Measurements from ENCODE around the gene CCR5AS.

Gene CCR5AS

DNA sequence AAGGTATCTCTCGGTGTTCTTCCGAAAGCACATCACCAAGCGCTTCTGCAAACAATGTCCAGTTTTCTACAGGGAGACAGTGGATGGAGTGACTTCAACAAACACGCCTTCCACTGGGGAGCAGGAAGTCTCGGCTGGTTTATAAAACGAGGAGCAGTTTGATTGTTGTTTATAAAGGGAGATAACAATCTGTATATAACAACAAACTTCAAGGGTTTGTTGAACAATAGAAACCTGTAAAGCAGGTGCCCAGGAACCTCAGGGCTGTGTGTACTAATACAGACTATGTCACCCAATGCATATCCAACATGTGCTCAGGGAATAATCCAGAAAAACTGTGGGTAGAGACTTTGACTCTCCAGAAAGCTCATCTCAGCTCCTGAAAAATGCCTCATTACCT is 48.4 kb downstream of the CCR5AS start:
- DNase-seq (ENCODE audit: low spot score) = no peak
- 64% methylated on average over 6 of the region's 6 CpGs for WGBS
- Histone ChIP-seq H3K27me3 (replicated peaks; ENCODE audit: insufficient read depth) (no peaks in the 10 kb centered on the region), H3K36me3 (no peaks in the 10 kb centered on the region), H3K4me3 (no peak overlapping the region), H3K4me1 (replicated peaks) (no peaks in the 10 kb centered on the region), H3K9me3 (no peaks in the 10 kb centered on the region), H3K27ac (no peak overlapping the region)
- TF ChIP-seq POLR2A (IDR thresholded peaks at IDR 0.05) (no peak), POLR2AphosphoS5 (IDR thresholded peaks at IDR 0.05) (peak; percentile 35)
- TF ChIP-seq, protein P1, sequence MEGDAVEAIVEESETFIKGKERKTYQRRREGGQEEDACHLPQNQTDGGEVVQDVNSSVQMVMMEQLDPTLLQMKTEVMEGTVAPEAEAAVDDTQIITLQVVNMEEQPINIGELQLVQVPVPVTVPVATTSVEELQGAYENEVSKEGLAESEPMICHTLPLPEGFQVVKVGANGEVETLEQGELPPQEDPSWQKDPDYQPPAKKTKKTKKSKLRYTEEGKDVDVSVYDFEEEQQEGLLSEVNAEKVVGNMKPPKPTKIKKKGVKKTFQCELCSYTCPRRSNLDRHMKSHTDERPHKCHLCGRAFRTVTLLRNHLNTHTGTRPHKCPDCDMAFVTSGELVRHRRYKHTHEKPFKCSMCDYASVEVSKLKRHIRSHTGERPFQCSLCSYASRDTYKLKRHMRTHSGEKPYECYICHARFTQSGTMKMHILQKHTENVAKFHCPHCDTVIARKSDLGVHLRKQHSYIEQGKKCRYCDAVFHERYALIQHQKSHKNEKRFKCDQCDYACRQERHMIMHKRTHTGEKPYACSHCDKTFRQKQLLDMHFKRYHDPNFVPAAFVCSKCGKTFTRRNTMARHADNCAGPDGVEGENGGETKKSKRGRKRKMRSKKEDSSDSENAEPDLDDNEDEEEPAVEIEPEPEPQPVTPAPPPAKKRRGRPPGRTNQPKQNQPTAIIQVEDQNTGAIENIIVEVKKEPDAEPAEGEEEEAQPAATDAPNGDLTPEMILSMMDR (IDR thresholded peaks at IDR 0.05) = no peak
- intact Hi-C loops (cut with DNase I) = no loop called here

DNA sequence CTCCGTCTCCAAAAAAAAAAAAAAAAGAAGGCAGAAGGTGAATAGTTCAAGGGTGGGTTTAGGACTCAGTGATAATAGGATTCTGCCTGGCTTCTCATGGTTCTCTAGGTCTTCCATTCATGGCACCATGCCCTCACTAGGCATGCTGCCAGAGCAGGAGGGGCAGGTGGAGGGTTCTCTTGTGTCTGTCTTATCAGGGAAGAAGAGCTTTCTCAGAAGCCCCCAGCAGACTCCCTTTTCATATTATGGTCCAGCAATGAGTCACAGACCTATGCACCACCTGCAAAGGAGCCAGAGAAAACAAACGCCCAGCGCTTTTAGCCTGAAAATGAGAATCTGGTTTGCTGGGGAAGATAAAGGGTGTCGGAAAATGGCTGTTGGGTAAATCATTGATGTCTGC is 50.0 kb downstream of the CCR5AS start:
- no peaks in the 10 kb centered on the region for H3K36me3 ChIP-seq
- 85% methylated on average over 4 of the region's 4 CpGs for WGBS
- TF ChIP-seq, protein P1 (IDR thresholded peaks at IDR 0.05) = no peak
- no peak for TF ChIP-seq POLR2AphosphoS5 (IDR thresholded peaks at IDR 0.05)
- no peak for TF ChIP-seq POLR2A (IDR thresholded peaks at IDR 0.05)
- intact Hi-C loops (cut with DNase I) = no loop called here
- no peak for DNase-seq (ENCODE audit: low spot score)
- H3K4me1 ChIP-seq (replicated peaks) = no peaks in the 10 kb centered on the region
- H3K4me3 ChIP-seq = no peak overlapping the region
- no peaks in the 10 kb centered on the region for H3K9me3 ChIP-seq
- H3K27ac ChIP-seq = no peak overlapping the region
- H3K27me3 ChIP-seq (replicated peaks; ENCODE audit: insufficient read depth) = no peaks in the 10 kb centered on the region

DNA sequence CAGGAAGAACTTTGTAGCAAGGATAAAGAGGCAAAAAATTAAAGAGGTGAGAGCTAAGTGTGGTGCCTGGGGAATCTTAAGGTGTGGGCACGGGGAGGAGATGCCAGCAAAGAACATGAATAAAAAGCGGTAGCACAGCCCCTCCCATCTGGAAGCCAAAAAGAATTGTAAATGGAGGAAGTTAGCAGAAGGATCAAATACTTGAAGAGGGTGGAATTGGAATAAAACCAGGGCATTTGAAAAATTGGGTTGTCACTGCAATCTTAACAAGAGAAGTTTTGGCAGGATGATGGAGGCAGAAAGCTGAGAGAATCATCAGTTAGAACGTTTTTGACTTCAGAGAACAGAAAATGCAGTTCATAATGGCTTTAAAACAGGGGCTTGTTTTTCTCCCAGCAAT is 50.6 kb downstream of the CCR5AS start:
- Histone ChIP-seq H3K27ac (no peak overlapping the region), H3K4me3 (no peak overlapping the region), H3K36me3 (no peaks in the 10 kb centered on the region), H3K4me1 (replicated peaks) (no peaks in the 10 kb centered on the region), H3K27me3 (replicated peaks; ENCODE audit: insufficient read depth) (no peaks in the 10 kb centered on the region), H3K9me3 (no peaks in the 10 kb centered on the region)
- TF ChIP-seq, protein P1 (IDR thresholded peaks at IDR 0.05) = no peak
- TF ChIP-seq POLR2AphosphoS5 (IDR thresholded peaks at IDR 0.05) (no peak), POLR2A (IDR thresholded peaks at IDR 0.05) (no peak)
- no peak for DNase-seq (ENCODE audit: low spot score)
- WGBS = 24% methylated on average over 3 of the region's 3 CpGs
- intact Hi-C loops (cut with DNase I) = no loop called here

DNA sequence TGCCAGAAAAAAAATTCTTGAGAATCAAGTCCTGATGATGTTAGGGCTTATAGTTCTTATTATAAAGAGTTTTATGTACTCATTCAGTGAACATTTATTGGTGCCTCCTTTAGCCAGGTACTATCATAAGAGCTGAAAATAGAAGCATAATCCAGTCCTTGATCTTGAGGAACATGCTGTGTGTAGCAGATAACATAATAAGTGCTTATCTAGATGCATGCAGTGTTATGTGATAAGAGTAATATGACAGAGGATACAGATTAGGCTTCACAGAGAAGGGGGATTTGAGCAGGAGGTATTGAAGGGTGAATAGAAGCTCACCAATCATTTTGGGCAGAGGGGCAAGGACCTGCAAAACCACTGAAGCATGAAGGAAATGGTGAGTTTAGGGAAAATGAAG is 51.9 kb downstream of the CCR5AS start:
- H3K4me1 ChIP-seq (replicated peaks) = no peaks in the 10 kb centered on the region
- H3K27me3 ChIP-seq (replicated peaks; ENCODE audit: insufficient read depth) = no peaks in the 10 kb centered on the region
- intact Hi-C loops (cut with DNase I) = no loop called here
- no peak overlapping the region for H3K27ac ChIP-seq
- DNase-seq (ENCODE audit: low spot score) = no peak
- H3K4me3 ChIP-seq = no peak overlapping the region
- no peaks in the 10 kb centered on the region for H3K36me3 ChIP-seq
- H3K9me3 ChIP-seq = no peaks in the 10 kb centered on the region
- TF ChIP-seq POLR2A (IDR thresholded peaks at IDR 0.05) (no peak), POLR2AphosphoS5 (IDR thresholded peaks at IDR 0.05) (no peak)
- TF ChIP-seq, protein P1 (IDR thresholded peaks at IDR 0.05) = no peak

DNA sequence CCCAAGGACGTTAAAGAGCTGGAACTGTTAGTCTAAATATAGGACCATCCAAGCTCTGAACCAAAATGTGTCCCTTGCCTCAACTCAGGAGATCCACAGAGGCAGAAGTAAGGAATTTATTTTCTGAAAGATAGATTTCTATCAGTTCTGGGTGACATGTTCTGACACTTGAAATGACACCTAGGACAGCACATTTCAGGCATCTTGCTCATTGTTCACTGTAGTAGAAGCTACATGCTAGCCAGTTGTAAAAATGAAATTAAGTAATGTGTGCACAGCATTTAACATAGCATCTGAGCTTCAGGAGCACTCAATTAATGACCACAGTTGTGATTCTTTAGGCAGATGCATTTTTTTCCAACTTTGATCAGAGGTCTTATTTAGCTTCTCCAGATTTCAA is 52.4 kb downstream of the CCR5AS start:
- Histone ChIP-seq H3K27ac (no peak overlapping the region), H3K9me3 (no peaks in the 10 kb centered on the region), H3K4me1 (replicated peaks) (no peaks in the 10 kb centered on the region), H3K36me3 (no peaks in the 10 kb centered on the region), H3K4me3 (no peak overlapping the region), H3K27me3 (replicated peaks; ENCODE audit: insufficient read depth) (peaks cover 4% of the 10 kb centered on the region)
- WGBS = 43% methylated on average over 1 of the region's 1 CpG
- DNase-seq (ENCODE audit: low spot score) = no peak
- TF ChIP-seq, protein P1 (IDR thresholded peaks at IDR 0.05) = no peak
- no peak for TF ChIP-seq POLR2AphosphoS5 (IDR thresholded peaks at IDR 0.05)
- no peak for TF ChIP-seq POLR2A (IDR thresholded peaks at IDR 0.05)
- intact Hi-C loops (cut with DNase I) = no loop called here

All from prostate gland (tissue), 2 donors.